Naive thymus-derived CD8-positive, alpha-beta T cell (primary cell): ENCODE results near the gene SPSB1. TPM values are rescaled to one million over a fixed set of nuclear protein-coding genes. Genes with fewer than 3 reads are reported as not detected.
"Not testable (repeated sequence)": the region's sequence is repeated elsewhere in the genome, so short reads cannot be mapped to it uniquely, and the experiment has no call there.

Experiments
- ATAC-seq, 2 donors: fragments of 150-1000 bp; cut with Tn5 transposase in 1 of 2; sonication (Bioruptor Pico), chemical (Tn5 transposase) in 1 of 2; 1 replicate in 1 of 2; 2 replicates in 1 of 2; pipeline ENCODE4 v1.10.0; 2021; ENCODE audit warnings: mild to moderate bottlenecking in 2 of 2, moderate library complexity in 2 of 2
- POLR2A ChIA-PET: fragments of 350-600 bp; sonication (Branson Sonifier 250); formaldehyde crosslinking; loops from one replicate; lab custom pipeline; 2021; ENCODE audit warnings: antibody characterized with exemption; lab: Charles Lee
- DNase-seq, 10 donors: peaks; one replicate each; pipeline versions ENCODE4 v3.0.0 to v3.0.0-alpha.2; 2020 to 2022
- H3K27ac Mint-ChIP-seq, 10 donors: one replicate each; pipeline ENCODE4 v1.8.0; 2020 to 2022; ENCODE audit warnings: mild to moderate bottlenecking in 10 of 10, mixed read lengths in 10 of 10, moderate library complexity in 4 of 10, inconsistent platforms in 1 of 10
- H3K27me3 Mint-ChIP-seq, 5 donors: one replicate each; pipeline ENCODE4 v1.8.0; 2021 to 2022; ENCODE audit warnings: mixed read lengths in 5 of 5
- H3K36me3 Mint-ChIP-seq, 3 donors: one replicate each; pipeline ENCODE4 v1.8.0; 2020 to 2022; ENCODE audit warnings: mixed read lengths in 3 of 3, mild to moderate bottlenecking in 2 of 3, inconsistent platforms in 1 of 3
- H3K4me1 Mint-ChIP-seq, 4 donors: one replicate each; pipeline ENCODE4 v1.8.0; 2021 to 2022; ENCODE audit warnings: mixed read lengths in 4 of 4
- H3K4me3 Mint-ChIP-seq, 10 donors: one replicate each; pipeline ENCODE4 v1.8.0; 2020 to 2022; ENCODE audit warnings: mild to moderate bottlenecking in 10 of 10, mixed read lengths in 10 of 10, moderate library complexity in 6 of 10, inconsistent platforms in 1 of 10
- H3K9me3 Mint-ChIP-seq, 9 donors: one replicate each; pipeline ENCODE4 v1.8.0; 2020 to 2022; ENCODE audit warnings: mixed read lengths in 9 of 9, mild to moderate bottlenecking in 3 of 9, inconsistent platforms in 1 of 9, moderate library complexity in 1 of 9
- polyA plus RNA-seq, 3 donors: library from polyadenylated mRNA; unstranded; fragments of 300-500 nt; fragmentation: Illumina TruSeq; gene quantifications; one replicate each; pipeline ENCODE4 v1.2.3, GENCODE V29; 2021
- total RNA-seq, 8 experiments: library from RNA in 2 of 8; stranded (reverse) in 2 of 8; gene quantifications; one replicate each; pipeline ENCODE4 v1.2.3 and lab custom pipeline; 2021 to 2026

SPSB1 gene
- total and polyA plus RNA-seq, 5 experiments from 2014 or later = 0.44 to 1.7 (median 1.5) TPM

DNA sequence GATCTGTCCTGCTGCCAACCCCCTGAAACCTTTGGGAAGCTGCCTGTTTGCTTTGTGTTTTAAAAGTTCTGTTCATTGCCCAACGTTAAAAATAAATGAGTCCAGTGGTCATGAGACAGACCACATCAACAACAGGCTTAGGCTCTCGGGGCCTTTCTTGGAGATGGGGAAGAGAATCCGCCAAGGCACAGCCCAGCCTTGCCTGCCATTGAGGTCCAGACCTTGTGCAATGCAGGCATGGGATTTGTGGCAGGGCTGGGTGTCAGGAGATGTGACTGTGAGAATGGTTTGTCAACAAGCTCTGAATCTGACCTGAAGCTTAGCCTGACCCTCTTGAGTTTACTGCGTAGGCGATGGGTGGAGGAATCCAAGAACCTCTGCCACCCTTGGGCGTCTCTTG lies 4.2 kb downstream of the SPSB1 start:
- H3K36me3 Mint-ChIP-seq = no peaks in the 10 kb centered on the region
- no peak overlapping the region for H3K27ac Mint-ChIP-seq
- peaks cover 0 to 5% (median 0%) of the 10 kb centered on the region in 5 donors for H3K27me3 Mint-ChIP-seq
- no peak for ATAC-seq
- H3K9me3 Mint-ChIP-seq = no peaks in the 10 kb centered on the region
- no peak overlapping the region for H3K4me3 Mint-ChIP-seq
- POLR2A ChIA-PET = no interaction called here
- no peak for DNase-seq
- H3K4me1 Mint-ChIP-seq = peaks cover 2 to 14% (median 6%) of the 10 kb centered on the region in 4 donors

DNA sequence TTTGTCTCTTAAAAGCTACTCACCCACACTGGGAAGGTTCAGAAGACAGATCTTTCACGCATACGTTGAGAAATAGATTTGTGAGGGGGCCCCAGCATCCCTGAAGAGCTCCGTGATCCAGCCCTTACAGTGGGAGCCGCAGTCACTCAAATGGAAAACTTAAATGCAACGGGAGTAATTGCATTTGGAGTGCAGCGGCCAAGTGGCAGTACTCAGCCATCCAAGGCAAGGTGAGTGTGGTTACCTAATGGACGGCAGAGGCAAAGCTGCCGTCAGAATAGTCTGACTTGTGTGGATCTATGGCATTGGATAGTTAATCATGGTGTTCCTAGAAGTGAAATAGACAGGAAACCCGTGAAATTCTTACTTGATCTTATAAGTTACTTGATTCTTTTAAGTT lies 5.1 kb downstream of the SPSB1 start:
- H3K4me3 Mint-ChIP-seq = no peak overlapping the region
- H3K9me3 Mint-ChIP-seq = no peaks in the 10 kb centered on the region
- no peak for DNase-seq
- H3K27me3 Mint-ChIP-seq = peaks cover 0 to 5% (median 0%) of the 10 kb centered on the region in 5 donors
- peaks cover 3 to 14% (median 7%) of the 10 kb centered on the region in 4 donors for H3K4me1 Mint-ChIP-seq
- POLR2A ChIA-PET = no interaction called here
- no peaks in the 10 kb centered on the region for H3K36me3 Mint-ChIP-seq
- no peak overlapping the region for H3K27ac Mint-ChIP-seq
- ATAC-seq = no peak

GRCh38 chr1:9298282-9298681 lies 5.6 kb downstream of the SPSB1 start:
- H3K36me3 Mint-ChIP-seq = no peaks in the 10 kb centered on the region
- H3K27me3 Mint-ChIP-seq = peaks cover 0 to 5% (median 0%) of the 10 kb centered on the region in 5 donors
- H3K27ac Mint-ChIP-seq = no peak overlapping the region
- H3K4me1 Mint-ChIP-seq = peaks cover 4 to 14% (median 8%) of the 10 kb centered on the region in 4 donors
- ATAC-seq (no peak), DNase-seq (no peak)
- no peaks in the 10 kb centered on the region for H3K9me3 Mint-ChIP-seq
- H3K4me3 Mint-ChIP-seq = no peak overlapping the region
- POLR2A ChIA-PET = no interaction called here

DNA sequence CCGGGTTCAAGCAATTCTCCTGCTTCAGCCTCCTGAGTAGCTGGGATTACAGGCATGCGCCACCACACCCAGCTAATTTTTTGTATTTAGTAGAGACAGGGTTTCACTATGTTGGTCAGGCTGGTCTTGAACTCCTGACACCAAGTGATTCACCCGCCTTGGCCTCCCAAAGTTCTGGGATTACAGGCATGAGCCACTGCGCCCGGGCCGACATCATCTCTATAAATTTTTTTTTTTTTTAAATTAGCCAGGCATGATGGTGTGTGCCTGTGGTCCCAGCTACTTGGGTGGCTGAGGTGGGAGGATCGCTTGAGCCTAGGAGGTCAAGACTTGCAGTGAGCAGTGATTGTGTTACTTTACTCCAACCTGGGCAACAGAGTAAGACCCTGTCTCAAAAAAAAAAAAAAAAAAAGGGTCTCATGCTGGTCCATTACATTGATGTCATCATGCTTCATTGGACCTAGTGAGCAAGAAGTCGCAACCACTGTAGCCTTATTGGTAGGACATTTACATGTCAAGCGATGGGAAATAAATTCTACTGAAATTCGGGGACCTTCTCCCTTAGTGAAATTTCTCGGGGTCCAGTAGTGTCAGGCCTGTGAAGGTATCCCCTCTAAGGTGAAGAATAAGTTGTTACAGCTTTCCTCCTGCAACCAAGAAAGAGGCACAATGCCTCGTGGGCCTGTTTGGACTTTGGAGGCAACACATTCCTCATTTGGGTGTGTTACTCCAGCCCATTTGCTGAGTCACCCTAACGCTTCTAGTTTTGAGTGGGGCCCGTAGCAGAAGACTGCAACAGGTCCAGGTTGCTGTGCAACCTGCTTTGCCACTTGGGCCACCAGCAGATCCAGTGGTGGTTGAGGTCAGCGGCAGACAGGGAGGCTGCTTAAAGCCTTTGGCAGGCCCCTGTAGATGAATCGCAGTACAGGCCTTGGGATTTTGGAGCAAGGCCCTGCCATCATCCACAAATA lies 7.2 kb downstream of the SPSB1 start:
- H3K27ac Mint-ChIP-seq = peak overlapping the region in 1 of 10 donors; percentile 20
- H3K27me3 Mint-ChIP-seq, H3K4me3 Mint-ChIP-seq, H3K9me3 Mint-ChIP-seq, DNase-seq, ATAC-seq, H3K36me3 Mint-ChIP-seq: not testable (repeated sequence)
- POLR2A ChIA-PET = interaction anchor here (0.7 kb wide), 1 partner anchor 155 kb away, joined by 4 read pairs; no protein-coding TSS in a partner anchor
- peaks cover 4 to 14% (median 9%) of the 10 kb centered on the region in 4 donors for H3K4me1 Mint-ChIP-seq

- POLR2A ChIA-PET = no interaction called here
- no peak overlapping the region for H3K4me3 Mint-ChIP-seq
Observed at GRCh38 chr1:9300573-9300972, 7.9 kb downstream of the SPSB1 start.

DNA sequence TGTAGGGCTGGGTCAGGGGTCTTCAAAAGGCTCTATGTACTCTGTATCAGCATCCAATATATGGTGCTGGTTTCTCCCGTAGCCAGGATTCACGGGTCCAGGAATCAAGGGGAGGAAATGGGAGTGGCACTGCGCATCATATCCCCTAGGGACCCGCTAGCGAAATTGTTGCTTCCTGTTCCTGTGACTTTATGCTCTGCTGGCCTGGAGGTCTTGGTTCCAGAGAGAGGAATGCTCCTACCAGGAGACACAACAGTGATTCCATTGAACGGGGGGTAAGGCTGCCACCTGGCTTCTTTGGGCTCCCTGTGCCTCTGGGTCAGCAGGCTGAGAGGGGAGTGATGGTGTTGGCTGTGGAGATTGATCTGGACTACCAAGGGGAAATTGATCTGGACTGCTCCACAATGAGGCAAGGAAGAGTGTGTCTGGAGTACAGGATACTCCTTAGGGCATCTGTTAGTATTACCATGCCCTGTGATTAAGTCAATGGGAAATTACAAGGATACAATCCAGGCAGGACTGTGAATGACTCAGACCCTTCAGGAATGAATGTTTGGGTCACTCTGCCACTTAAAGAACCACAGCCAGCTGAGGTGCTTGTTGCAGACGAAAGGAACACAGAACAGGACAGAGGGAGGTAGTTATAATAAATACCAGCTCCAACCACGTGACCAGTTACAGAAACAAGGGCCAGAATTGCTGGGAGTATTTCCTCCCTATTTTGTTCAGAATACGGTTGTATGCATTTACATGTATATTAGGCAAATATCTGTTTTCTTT lies 10.2 kb downstream of the SPSB1 start:
- DNase-seq = no peak
- POLR2A ChIA-PET = no interaction called here
- Mint-ChIP-seq H3K4me1 (peaks cover 2 to 14% (median 7%) of the 10 kb centered on the region in 4 donors), H3K4me3 (no peak overlapping the region), H3K27me3 (peaks cover 0 to 5% (median 0%) of the 10 kb centered on the region in 5 donors), H3K36me3 (no peaks in the 10 kb centered on the region), H3K9me3 (no peaks in the 10 kb centered on the region), H3K27ac (no peak overlapping the region)
- no peak for ATAC-seq

More at GRCh38 chr1:9300573-9300972, 7.9 kb downstream of the SPSB1 start:
- Mint-ChIP-seq H3K4me1 (peaks cover 2 to 14% (median 9%) of the 10 kb centered on the region in 4 donors), H3K36me3 (no peaks in the 10 kb centered on the region), H3K9me3 (no peaks in the 10 kb centered on the region), H3K27me3 (peaks cover 0 to 9% (median 0%) of the 10 kb centered on the region in 5 donors), H3K27ac (no peak overlapping the region)
- DNase-seq = no peak
- no peak for ATAC-seq

DNA sequence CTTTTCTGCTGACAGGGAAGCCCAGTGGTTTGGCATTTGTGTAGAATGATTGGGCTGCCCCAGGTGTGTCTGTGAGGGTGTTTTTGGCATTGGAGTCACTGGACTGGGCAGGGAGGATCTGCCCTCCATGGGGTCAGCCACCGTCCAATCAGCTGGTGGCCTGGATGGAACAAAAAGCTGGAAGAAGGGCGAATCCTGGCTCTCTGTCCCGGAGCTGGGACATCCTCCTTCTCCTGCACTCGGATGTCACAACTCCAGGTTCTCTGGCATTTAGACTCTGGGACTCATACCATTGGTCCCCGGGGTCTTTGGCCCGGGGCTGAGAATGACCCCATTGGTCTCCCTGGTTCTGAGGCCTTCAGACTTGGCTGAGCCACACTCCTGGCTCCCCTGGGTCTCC lies 11.2 kb downstream of the SPSB1 start:
- no peak for DNase-seq
- Mint-ChIP-seq H3K9me3 (no peaks in the 10 kb centered on the region), H3K4me1 (peaks cover 2 to 14% (median 10%) of the 10 kb centered on the region in 4 donors), H3K27ac (no peak overlapping the region), H3K27me3 (peaks cover 0 to 5% (median 0%) of the 10 kb centered on the region in 5 donors), H3K4me3 (no peak overlapping the region), H3K36me3 (no peaks in the 10 kb centered on the region)
- no peak for ATAC-seq
- POLR2A ChIA-PET = no interaction called here

- Mint-ChIP-seq H3K4me3 (no peak overlapping the region), H3K27me3 (peaks cover 0 to 5% (median 0%) of the 10 kb centered on the region in 5 donors), H3K27ac (peak overlapping the region in 1 of 10 donors; percentile 55), H3K4me1 (peaks cover 2 to 14% (median 11%) of the 10 kb centered on the region in 4 donors), H3K36me3 (no peaks in the 10 kb centered on the region), H3K9me3 (no peaks in the 10 kb centered on the region)
- POLR2A ChIA-PET = no interaction called here
- ATAC-seq (no peak), DNase-seq (no peak)
Observed at GRCh38 chr1:9305216-9305615, 12.5 kb downstream of the SPSB1 start.

DNA sequence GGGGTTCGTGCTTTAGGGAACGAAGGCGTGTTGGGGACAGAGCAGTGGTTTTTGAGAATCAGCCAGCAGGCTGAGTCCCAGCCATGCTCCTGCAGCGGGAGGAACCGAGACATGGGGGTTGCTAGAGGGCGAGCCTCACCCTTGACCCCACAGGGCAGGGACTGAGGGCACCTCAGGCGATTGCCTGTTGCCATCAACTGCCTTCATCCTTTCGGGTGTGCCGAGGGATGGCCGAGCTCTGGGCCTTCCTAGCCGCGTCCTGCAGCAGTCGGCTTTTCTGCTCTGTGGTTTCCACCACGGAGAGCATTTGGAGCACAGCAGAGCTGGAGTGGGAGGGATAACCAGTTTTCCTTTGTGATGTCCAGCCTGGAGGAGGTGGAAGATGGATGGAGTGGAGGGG lies 13.3 kb downstream of the SPSB1 start:
- POLR2A ChIA-PET = no interaction called here
- Mint-ChIP-seq H3K4me1 (peaks cover 0 to 10% (median 6%) of the 10 kb centered on the region in 4 donors), H3K36me3 (no peaks in the 10 kb centered on the region), H3K9me3 (no peaks in the 10 kb centered on the region), H3K4me3 (no peak overlapping the region), H3K27me3 (peaks cover 0 to 5% (median 0%) of the 10 kb centered on the region in 5 donors), H3K27ac (no peak overlapping the region)
- DNase-seq (no peak), ATAC-seq (no peak)

DNA sequence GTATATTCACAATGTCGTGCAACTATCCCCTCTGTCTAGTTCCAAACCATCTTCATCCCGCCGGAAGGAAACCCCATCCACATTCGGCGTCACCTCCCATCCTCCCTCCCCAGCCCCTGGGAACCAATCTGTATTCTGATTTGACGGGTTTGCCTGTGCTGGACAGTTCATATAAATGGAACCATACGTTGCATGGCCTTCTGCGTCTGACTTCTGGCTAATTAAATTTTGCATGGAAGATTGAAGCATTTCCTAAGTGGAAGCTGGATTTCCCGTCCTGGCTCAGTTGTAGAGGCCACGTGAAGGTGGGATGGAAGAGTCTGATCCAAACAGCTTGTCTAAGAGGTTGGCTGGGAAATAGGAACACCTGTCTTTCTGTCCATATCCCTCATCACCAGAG lies 14.6 kb downstream of the SPSB1 start:
- Mint-ChIP-seq H3K4me1 (peaks cover 0 to 10% (median 6%) of the 10 kb centered on the region in 4 donors), H3K27ac (no peak overlapping the region), H3K9me3 (no peaks in the 10 kb centered on the region), H3K36me3 (no peaks in the 10 kb centered on the region), H3K4me3 (no peak overlapping the region), H3K27me3 (peaks cover 0 to 5% (median 0%) of the 10 kb centered on the region in 5 donors)
- ATAC-seq = no peak
- POLR2A ChIA-PET = no interaction called here
- no peak for DNase-seq

GRCh38 chr1:9308236-9308785 lies 15.6 kb downstream of the SPSB1 start:
- peaks cover 0 to 5% (median 0%) of the 10 kb centered on the region in 5 donors for H3K27me3 Mint-ChIP-seq
- H3K4me3 Mint-ChIP-seq = no peak overlapping the region
- POLR2A ChIA-PET = interaction anchor here (0.6 kb wide), 1 partner anchor 13 kb away, joined by 3 read pairs; no protein-coding TSS in a partner anchor
- peaks cover 0 to 6% (median 4%) of the 10 kb centered on the region in 4 donors for H3K4me1 Mint-ChIP-seq
- peak overlapping the region in 1 of 10 donors; percentile 37 for H3K27ac Mint-ChIP-seq
- DNase-seq = no peak
- no peaks in the 10 kb centered on the region for H3K9me3 Mint-ChIP-seq
- H3K36me3 Mint-ChIP-seq = no peaks in the 10 kb centered on the region
- no peak for ATAC-seq

DNA sequence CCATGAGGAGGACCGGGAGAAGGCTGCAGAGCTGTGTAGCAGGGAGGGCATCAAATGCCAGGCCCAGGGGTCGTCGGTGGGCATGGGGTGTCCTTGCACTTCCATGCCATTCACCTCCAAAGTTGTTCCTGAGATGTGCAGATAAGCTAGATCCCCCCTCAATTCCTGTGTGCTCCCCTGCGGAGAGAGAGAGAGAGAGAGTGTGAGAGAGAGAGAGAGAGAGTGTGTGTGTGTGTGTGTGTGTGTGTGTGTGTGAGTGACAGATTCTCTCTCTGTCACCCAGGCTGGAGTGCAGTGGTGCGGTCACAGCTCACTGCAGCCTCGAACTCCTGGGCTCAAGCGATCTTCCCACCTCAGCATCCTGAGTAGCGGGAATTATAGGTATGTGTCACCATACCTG lies 16.4 kb downstream of the SPSB1 start:
- H3K27ac Mint-ChIP-seq = peak overlapping the region in 2 of 10 donors; percentile 31 to 37
- H3K4me1 Mint-ChIP-seq = peaks cover 0 to 6% (median 3%) of the 10 kb centered on the region in 4 donors
- no peak overlapping the region for H3K4me3 Mint-ChIP-seq
- no peak for DNase-seq
- H3K27me3 Mint-ChIP-seq = peaks cover 0 to 5% (median 0%) of the 10 kb centered on the region in 5 donors
- no peak for ATAC-seq
- POLR2A ChIA-PET = interaction anchor here (0.6 kb wide), 1 partner anchor 14 kb away, joined by 3 read pairs; no protein-coding TSS in a partner anchor
- no peaks in the 10 kb centered on the region for H3K36me3 Mint-ChIP-seq
- H3K9me3 Mint-ChIP-seq = no peaks in the 10 kb centered on the region
